ENCODE data around the gene DGCR2.

DGCR2 gene

GRCh38 chr22:19125474-19126308 lies 3.5 kb upstream of the DGCR2 start:
- Histone ChIP-seq H3K4me2 (no peak overlapping the region), H3K9ac (no peak overlapping the region), H3K4me1 (peaks cover 10 to 20% (median 16%) of the 10 kb centered on the region in 10 experiments), H3K27ac (no peak overlapping the region), H4K20me1 (peaks cover 6 to 39% (median 13%) of the 10 kb centered on the region in 11 experiments; a peak in 20 of 22 replicates), H3K27me3 (no peaks in the 10 kb centered on the region), H3K4me3 (no peak overlapping the region), H3K36me3 (peaks cover 0 to 5% (median 0%) of the 10 kb centered on the region in 11 experiments; a peak in 2 of 22 replicates), H3K9me3 (replicated peaks in 1 of 11) (no peaks in the 10 kb centered on the region)
- no peak for TF ChIP-seq Cebpa-rat (IDR thresholded peaks at IDR 0.05)

DNA sequence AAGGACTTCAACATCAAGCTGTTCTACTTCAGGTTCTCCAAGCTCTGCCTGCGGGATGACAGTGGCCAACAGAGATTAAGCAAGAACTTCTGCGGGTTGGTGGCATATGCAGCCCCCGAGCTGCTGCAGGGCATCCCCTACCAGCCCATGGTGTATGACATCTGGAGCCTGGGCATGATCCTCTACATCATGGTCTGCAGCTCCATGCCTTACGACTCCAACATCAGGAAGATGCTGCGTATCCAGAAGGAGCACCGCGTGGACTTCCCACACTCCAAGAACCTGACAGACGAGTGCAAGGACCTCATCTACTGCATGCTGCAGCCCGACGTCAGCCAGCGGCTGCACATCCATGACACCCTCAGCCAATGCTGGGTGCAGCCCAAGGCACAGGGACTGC lies 2.8 kb upstream of the DGCR2 start:
- peaks cover 0 to 7% (median 0%) of the 10 kb centered on the region in 11 experiments; a peak in 3 of 22 replicates for H3K36me3 ChIP-seq
- peaks cover 17 to 27% (median 23%) of the 10 kb centered on the region in 10 experiments for H3K4me1 ChIP-seq
- no peak overlapping the region for H3K4me3 ChIP-seq
- H3K27me3 ChIP-seq = no peaks in the 10 kb centered on the region
- H4K20me1 ChIP-seq = peaks cover 13 to 39% (median 20%) of the 10 kb centered on the region in 11 experiments; a peak in 21 of 22 replicates
- TF ChIP-seq Cebpa-rat (IDR thresholded peaks at IDR 0.05) = no peak
- H3K9ac ChIP-seq = no peak overlapping the region
- H3K9me3 ChIP-seq (replicated peaks in 1 of 11) = no peaks in the 10 kb centered on the region
- no peak overlapping the region for H3K4me2 ChIP-seq
- no peak overlapping the region for H3K27ac ChIP-seq

DNA sequence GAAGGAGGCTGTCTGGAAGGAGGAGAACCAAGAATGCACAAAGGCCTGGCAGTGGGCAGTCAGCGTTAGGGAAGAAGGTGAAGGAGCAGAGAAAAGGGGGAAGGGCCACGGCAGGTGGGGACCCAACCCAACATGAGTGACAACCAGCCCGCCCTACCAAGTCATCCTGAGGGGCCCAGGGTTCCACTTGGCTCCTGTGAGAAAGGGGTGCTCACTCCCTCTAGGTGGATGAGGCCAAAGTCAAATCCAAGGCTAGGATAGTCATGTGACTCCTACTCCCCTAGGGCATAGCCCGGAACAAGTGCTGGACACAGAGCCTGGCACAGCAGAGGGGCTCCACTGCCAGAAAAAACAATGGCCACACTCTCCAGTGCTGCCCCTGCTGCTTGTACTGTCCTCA lies 2.2 kb upstream of the DGCR2 start:
- H3K4me3 ChIP-seq = no peak overlapping the region
- H3K27ac ChIP-seq = no peak overlapping the region
- H3K4me2 ChIP-seq = no peak overlapping the region
- no peaks in the 10 kb centered on the region for H3K27me3 ChIP-seq
- TF ChIP-seq Cebpa-rat (IDR thresholded peaks at IDR 0.05) = no peak
- H3K4me1 ChIP-seq = peaks cover 23 to 33% (median 29%) of the 10 kb centered on the region in 10 experiments
- H3K9me3 ChIP-seq (replicated peaks in 1 of 11) = no peaks in the 10 kb centered on the region
- peaks cover 0 to 12% (median 0%) of the 10 kb centered on the region in 11 experiments; a peak in 3 of 22 replicates for H3K36me3 ChIP-seq
- H3K9ac ChIP-seq = no peak overlapping the region
- peaks cover 20 to 39% (median 24%) of the 10 kb centered on the region in 11 experiments; a peak in 21 of 22 replicates for H4K20me1 ChIP-seq

- Histone ChIP-seq H3K9ac (no peak overlapping the region), H3K9me3 (replicated peaks in 1 of 11) (no peaks in the 10 kb centered on the region)
These were observed 1.7 kb upstream of the DGCR2 start for GRCh38 chr22:19123936-19124335.

DNA sequence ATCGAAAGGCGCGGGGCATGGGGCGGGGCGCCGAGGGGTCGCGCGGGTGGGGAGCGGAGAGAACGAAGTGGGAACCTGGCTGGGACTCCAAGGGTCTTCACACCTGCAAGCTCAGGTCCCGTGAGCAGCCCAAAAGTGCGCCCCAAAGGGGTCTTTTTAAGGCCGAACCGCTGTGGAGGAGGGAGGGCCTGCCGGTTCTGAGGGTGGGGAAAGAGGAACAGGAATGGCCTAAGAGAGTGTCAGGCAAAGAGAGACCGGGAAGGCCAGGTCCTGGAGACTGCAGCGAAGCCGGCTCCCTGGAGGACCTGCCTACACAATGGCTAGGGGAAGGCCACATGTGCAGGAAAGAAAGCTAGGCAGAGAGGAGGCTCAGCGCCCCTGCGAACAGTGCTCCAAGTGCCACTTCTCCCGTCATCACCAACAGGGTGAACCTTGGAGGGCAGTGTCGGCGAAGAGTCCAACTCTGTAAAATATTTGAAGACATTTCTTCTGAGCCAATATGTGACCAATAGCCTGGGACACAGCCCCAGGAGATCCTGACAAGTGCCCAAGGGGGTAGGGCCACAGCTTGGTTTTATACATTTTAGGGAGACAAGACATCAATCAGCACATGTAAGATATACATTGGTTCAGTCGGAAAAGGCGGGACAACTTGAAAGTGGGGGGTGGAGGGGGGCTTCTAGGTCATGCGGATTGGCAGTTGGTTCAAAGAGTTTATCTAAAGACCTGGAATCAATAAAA lies 710 bp upstream of the DGCR2 start:
- Histone ChIP-seq H4K20me1 (peaks cover 34 to 46% (median 38%) of the 10 kb centered on the region in 11 experiments; a peak in 21 of 22 replicates), H3K4me3 (peak overlapping the region; percentile 70 to 90 (median 89)), H3K9ac (peak overlapping the region; percentile 52 to 85 (median 67); a peak in 20 of 22 replicates), H3K4me2 (peak overlapping the region; percentile 80 to 92 (median 86)), H3K9me3 (replicated peaks in 1 of 11) (no peaks in the 10 kb centered on the region), H3K4me1 (peaks cover 38 to 48% (median 44%) of the 10 kb centered on the region in 10 experiments), H3K36me3 (peaks cover 0 to 25% (median 9%) of the 10 kb centered on the region in 11 experiments; a peak in 10 of 22 replicates), H3K27ac (peak overlapping the region in 6 of 11 experiments; percentile 39 to 66 (median 46); a peak in 10 of 22 replicates), H3K27me3 (no peaks in the 10 kb centered on the region)
- TF ChIP-seq Cebpa-rat (IDR thresholded peaks at IDR 0.05) = no peak

More at GRCh38 chr22:19123936-19124335, 1.7 kb upstream of the DGCR2 start:
- H3K36me3 ChIP-seq = peaks cover 0 to 17% (median 2%) of the 10 kb centered on the region in 11 experiments; a peak in 7 of 22 replicates
- no peaks in the 10 kb centered on the region for H3K27me3 ChIP-seq
- H3K4me3 ChIP-seq = no peak overlapping the region
- peak overlapping the region in 3 of 11 experiments; percentile 2 to 89 (median 89); a peak in 2 of 22 replicates for H3K4me2 ChIP-seq
- no peak overlapping the region for H3K27ac ChIP-seq
- peaks cover 24 to 39% (median 29%) of the 10 kb centered on the region in 11 experiments; a peak in 21 of 22 replicates for H4K20me1 ChIP-seq
- TF ChIP-seq Cebpa-rat (IDR thresholded peaks at IDR 0.05) = no peak
- peaks cover 28 to 38% (median 33%) of the 10 kb centered on the region in 10 experiments for H3K4me1 ChIP-seq

DNA sequence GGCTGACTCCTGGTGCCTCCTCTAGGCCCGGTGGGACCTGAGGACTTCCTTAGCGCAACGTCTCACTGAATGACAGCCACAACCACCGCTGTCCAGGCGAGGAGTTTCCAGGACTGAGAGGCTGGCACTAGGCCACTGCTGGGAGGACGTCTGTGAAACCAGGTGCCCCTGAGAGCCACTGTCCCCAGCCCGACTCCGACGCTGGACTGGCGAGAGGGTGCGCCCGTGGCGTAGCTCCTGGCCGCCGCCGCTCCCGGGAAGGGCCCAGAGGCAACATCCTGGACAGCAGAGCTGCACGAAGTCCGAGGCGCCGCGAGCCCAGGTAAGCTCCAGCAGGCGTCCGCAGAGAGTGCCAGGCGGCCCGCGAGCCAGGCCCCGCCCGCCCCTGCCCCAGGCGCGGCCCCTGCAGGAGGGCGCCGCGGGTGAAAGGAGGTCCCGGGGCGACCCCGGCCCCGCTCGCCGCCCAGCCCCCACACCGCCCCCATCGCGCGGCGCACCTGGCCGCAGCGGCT lies 525 bp downstream of the DGCR2 start:
- no peaks in the 10 kb centered on the region for H3K9me3 ChIP-seq (replicated peaks in 1 of 11)
- no peaks in the 10 kb centered on the region for H3K27me3 ChIP-seq
- H3K36me3 ChIP-seq = peaks cover 2 to 37% (median 16%) of the 10 kb centered on the region in 11 experiments; a peak in 12 of 22 replicates
- peak overlapping the region; percentile 90 to 99 (median 95) for H3K4me2 ChIP-seq
- H4K20me1 ChIP-seq = peaks cover 46 to 53% (median 51%) of the 10 kb centered on the region in 11 experiments; a peak in 21 of 22 replicates
- H3K9ac ChIP-seq = peak overlapping the region; percentile 81 to 96 (median 93)
- peak overlapping the region; percentile 66 to 95 (median 91) for H3K27ac ChIP-seq
- TF ChIP-seq Cebpa-rat (IDR thresholded peaks at IDR 0.05) = no peak
- H3K4me3 ChIP-seq = peak overlapping the region; percentile 70 to 90 (median 89)
- H3K4me1 ChIP-seq = peaks cover 50 to 60% (median 56%) of the 10 kb centered on the region in 10 experiments

DNA sequence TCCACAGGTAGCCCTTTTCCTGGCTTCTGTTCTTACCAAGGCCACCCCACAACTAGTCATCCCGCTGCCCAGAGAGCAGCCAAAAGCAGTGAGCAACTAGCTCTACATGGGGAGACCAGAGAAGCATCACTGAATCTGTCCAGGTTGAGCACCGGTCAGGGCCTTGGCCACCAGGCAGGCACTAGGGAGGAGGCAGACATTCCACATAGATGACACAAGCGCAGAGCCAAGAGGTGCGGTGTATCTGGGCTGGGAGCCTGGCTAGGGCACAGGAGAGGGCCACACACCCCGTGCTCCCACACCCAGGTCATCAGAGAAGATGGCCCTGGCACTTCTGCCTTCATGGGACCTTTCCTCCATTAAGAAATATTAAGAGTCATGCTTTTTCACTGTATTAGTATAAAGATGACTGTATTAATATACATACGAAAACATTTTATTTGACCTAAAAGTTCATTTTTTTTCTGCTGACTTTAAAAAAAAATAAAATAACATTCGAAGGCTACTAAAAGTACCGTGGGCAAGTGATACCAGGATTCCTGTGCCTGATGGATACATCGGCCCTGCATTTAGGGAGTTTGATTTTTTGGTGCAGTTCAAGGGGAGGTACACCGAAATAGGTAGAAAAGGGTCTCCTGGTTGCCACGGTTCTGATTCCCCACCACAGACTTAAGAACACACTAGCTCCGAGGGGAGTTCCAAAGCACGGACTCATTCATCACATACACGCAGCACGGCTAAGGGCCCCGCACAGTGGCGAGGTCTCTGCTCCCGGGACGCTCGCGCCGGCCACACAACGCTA lies 1.2 kb downstream of the DGCR2 start:
- no peak for TF ChIP-seq Cebpa-rat (IDR thresholded peaks at IDR 0.05)
- peaks cover 3 to 44% (median 17%) of the 10 kb centered on the region in 11 experiments; a peak in 12 of 22 replicates for H3K36me3 ChIP-seq
- H3K9ac ChIP-seq = peak overlapping the region; percentile 81 to 96 (median 93)
- H3K9me3 ChIP-seq (replicated peaks in 1 of 11) = no peaks in the 10 kb centered on the region
- peak overlapping the region; percentile 90 to 99 (median 95) for H3K4me2 ChIP-seq
- H3K4me3 ChIP-seq = peak overlapping the region; percentile 70 to 90 (median 89)
- H3K27me3 ChIP-seq = no peaks in the 10 kb centered on the region
- H4K20me1 ChIP-seq = peaks cover 53 to 60% (median 57%) of the 10 kb centered on the region in 11 experiments
- H3K4me1 ChIP-seq = peaks cover 57 to 67% (median 62%) of the 10 kb centered on the region in 10 experiments
- H3K27ac ChIP-seq = peak overlapping the region; percentile 66 to 95 (median 91); a peak in 21 of 22 replicates

Measured in BLaER1 treated with 17β-estradiol and CSF1 and Interleukin-3, amounts not matched to agents 10 nM and 100 nM (cell line).